SU-DHL-6 (cell line): ENCODE measurements around the gene VAT1.

Experiments used
- EZH2phosphoT487 ChIP-seq: fragments of 200-600 bp; sonication (generic), shearing (Covaris generic); conservative IDR thresholded peaks from 2 replicates; pipeline ENCODE4 v1.6.1; 2018; ENCODE audit warnings: mild to moderate bottlenecking, antibody characterized with exemption, low read length, moderate library complexity, mixed read lengths
- TF ChIP-seq, protein P1 (sequence below): fragments of 200-600 bp; sonication (generic); IDR thresholded peaks from one replicate; pipeline ENCODE4 v1.5.1; 2017; ENCODE audit warnings: antibody characterized with exemption, mild to moderate bottlenecking, low read length, moderate library complexity; ENCODE audit not compliant: insufficient read depth, poor library complexity, severe bottlenecking

DNA sequence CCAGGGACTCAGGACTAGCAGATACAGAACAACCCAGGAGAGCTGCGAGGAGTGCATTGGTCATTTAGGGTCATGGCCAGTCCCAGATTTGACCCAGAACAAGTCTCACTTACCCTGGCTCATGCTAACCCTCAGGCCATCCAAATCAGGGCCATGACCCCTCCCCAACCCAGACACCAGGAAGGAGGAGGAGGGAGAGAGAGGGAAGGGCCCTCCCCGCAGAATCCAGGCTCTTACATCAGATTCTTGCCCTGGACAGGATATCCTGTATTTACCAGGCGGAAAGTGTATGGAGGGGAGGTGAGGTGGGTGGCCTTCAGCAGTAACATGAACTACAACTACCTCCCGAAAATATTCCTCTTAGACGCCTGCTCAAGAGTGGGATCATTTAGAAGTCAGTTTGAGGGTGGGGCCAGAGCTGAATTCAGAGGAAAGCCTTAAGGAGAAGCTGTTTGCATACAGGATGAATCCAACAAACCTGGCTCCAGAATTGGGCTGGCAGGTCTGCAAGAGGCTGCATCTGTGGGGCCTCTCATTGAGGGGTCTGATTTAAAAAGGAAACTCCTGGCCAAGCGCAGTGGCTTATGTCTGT, 2.1 kb downstream of the VAT1 start:
- TF ChIP-seq, protein P1, sequence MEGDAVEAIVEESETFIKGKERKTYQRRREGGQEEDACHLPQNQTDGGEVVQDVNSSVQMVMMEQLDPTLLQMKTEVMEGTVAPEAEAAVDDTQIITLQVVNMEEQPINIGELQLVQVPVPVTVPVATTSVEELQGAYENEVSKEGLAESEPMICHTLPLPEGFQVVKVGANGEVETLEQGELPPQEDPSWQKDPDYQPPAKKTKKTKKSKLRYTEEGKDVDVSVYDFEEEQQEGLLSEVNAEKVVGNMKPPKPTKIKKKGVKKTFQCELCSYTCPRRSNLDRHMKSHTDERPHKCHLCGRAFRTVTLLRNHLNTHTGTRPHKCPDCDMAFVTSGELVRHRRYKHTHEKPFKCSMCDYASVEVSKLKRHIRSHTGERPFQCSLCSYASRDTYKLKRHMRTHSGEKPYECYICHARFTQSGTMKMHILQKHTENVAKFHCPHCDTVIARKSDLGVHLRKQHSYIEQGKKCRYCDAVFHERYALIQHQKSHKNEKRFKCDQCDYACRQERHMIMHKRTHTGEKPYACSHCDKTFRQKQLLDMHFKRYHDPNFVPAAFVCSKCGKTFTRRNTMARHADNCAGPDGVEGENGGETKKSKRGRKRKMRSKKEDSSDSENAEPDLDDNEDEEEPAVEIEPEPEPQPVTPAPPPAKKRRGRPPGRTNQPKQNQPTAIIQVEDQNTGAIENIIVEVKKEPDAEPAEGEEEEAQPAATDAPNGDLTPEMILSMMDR: no peak
- no peak for TF ChIP-seq EZH2phosphoT487
